Measurements from ENCODE around the gene CTNNB1.

CTNNB1 gene

DNA sequence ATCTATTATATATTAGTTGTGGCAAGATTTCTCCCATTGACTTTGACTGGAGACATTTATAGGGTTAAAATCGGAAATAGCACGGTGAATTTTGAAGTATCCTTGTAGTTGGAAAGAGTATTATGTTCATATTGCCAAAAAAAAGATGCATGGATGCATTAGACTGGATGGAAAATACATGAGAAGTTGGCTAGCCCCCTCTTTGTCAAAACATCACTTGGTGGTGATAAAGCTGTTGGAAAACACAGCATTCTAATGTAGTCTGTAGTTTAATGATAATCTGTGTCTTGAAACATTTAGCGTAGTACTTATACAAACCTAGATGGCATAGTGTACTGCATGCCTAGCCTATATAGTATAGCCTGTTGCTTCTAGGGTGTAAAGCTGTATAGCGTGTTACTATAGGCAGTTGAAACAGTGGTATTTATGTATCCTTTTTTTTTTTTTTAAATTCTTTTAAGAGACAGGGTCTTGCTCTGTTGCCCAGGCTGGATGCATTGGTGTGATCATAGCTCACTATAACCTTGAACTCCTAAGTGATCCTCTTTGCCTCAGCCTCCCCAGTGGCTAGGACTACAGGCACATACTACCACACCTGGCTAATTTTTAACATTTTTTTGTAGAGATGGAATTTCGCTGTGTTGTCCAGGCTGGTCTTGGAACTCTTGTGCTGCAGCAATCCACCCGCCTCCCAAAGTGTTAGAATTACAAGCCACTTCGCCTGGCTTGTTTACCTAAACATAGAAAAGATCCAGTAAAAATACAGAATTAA is 21.8 kb downstream of the CTNNB1 start:
- no peak for DNase-seq

DNA sequence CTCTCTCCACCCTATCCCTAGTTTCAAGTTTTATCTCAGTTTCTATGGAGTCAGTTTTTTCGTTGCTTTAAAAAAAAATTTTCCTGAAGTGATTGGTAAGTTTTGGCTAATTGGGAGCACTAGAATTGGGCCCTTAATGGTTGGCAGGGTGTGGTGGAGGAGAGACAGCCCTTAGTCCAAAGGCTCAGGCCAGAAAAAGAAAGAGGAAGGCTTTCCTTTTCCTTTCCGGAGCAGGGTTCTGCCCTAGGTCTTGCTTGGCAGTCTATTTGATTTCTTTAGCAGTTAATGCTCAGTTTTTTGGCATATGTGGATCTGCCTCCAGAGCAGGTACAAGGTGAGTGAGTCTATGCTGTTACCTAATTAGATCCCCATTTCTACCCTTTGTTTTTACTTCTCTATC is 22.7 kb downstream of the CTNNB1 start:
- no peak for DNase-seq

DNA sequence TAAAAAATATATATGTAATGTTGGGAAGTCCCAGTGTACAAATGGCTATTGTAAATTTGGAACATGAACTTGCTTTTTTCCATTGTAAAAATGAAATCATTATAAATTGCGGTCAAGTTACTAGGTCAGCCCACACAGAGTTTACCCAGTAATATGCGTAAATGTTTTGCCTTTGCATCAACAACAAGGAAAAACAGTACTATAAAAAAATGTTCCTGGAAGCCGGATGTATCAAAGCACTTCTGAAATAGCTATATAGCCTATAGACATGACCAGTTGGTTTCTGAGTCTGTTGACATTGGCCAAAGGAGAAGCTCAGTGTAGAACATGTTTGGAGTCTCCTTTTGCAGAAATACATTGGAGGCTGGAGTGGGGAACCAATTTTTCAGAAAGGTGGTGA is 23.2 kb downstream of the CTNNB1 start:
- no peak for DNase-seq

DNA sequence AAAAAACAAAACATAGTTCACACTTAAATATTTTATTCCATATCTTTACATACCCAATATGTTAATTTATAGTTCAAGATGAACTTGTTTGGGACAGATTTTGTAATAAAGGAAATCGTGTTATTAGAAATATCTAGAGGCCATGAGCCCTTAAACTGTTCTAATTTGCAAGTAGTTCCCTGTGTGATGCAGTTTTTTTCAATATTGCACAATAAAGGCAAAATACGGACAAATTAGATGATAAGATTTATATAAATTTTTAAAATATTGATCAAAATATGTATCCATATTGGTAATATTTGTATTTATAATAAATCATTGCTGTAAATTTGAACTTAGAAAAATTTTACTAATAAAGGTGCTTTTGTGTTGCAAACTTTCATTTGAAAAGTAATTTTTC is 23.8 kb downstream of the CTNNB1 start:
- DNase-seq = no peak

DNA sequence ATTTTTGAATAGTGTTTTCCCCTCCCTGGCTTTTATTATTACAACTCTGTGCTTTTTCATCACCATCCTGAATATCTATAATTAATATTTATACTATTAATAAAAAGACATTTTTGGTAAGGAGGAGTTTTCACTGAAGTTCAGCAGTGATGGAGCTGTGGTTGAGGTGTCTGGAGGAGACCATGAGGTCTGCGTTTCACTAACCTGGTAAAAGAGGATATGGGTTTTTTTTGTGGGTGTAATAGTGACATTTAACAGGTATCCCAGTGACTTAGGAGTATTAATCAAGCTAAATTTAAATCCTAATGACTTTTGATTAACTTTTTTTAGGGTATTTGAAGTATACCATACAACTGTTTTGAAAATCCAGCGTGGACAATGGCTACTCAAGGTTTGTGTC is 24.4 kb downstream of the CTNNB1 start:
- no peak for DNase-seq

DNA sequence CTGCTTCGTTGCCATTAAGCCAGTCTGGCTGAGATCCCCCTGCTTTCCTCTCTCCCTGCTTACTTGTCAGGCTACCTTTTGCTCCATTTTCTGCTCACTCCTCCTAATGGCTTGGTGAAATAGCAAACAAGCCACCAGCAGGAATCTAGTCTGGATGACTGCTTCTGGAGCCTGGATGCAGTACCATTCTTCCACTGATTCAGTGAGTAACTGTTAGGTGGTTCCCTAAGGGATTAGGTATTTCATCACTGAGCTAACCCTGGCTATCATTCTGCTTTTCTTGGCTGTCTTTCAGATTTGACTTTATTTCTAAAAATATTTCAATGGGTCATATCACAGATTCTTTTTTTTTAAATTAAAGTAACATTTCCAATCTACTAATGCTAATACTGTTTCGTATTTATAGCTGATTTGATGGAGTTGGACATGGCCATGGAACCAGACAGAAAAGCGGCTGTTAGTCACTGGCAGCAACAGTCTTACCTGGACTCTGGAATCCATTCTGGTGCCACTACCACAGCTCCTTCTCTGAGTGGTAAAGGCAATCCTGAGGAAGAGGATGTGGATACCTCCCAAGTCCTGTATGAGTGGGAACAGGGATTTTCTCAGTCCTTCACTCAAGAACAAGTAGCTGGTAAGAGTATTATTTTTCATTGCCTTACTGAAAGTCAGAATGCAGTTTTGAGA is 25.0 kb downstream of the CTNNB1 start:
- no peak for DNase-seq

DNA sequence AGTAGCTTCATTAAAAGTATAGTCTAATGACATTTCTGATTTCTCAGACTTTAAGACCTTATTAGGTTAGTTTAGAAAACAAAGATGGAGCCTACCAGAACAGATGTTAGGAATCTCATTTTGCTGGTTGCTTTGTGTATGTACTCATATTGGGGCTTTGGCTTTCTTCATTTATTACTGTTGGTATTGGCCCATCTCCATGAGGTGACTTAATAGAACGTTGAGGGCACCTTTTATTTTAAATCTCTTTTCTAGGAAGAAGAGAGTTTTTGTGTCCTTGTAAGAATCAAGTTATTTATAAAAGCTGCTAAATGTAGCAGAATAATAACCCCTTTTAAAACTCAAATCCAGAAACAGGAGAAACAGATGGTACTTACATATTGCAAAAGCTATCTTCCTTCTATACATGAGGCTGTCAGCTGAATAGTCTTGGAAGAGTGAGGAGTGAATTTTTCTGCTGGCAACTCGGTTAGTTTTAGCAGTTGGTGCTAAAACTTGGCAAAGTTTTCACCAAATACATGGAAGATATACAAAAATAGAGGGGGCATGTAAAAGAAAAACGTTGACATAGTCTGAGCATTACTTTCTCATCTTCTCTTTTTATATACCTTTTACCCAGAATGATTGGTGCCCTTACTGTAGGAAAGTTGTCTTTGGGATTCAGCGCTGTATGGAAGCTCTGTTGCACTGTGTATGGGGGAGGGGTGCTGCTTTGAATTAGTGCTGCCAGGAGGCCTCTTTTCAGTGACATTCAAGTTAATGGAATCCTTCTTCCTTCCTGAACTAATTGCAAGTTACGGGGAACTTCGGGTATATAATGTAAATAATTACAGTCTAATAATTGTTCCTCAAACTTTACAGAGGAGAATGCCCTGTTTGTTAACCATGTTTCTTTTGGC is 35.8 kb downstream of the CTNNB1 start:
- no peak for DNase-seq

DNA sequence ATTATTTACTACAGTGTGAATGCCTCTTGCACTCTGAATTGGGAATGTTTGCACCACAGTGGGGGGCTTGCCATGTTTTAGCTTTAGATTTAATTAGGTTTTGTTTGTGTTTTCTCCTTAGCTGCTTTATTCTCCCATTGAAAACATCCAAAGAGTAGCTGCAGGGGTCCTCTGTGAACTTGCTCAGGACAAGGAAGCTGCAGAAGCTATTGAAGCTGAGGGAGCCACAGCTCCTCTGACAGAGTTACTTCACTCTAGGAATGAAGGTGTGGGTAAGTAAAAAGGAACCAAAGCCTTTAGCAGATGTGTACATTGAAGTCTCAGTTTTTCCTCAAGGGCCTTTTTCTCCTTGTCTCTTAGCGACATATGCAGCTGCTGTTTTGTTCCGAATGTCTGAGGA is 36.9 kb downstream of the CTNNB1 start:
- DNase-seq = no peak

DNA sequence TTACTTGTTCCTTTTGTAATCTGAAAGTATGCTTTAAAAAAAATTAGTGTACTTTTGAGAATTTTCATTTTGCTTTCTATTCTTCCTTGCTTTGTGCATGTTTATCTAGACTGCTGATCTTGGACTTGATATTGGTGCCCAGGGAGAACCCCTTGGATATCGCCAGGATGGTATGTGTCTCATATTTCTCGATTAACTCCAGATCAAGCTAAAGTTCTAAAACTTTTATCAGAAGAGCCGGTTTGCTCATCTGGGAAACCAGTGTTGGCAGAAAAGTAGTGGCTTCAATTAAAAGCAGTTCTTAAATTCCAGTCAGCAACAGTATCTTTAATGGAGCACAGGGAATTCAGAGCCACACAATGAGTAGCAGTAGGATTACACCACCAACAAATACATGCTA is 38.6 kb downstream of the CTNNB1 start:
- no peak for DNase-seq

DNA sequence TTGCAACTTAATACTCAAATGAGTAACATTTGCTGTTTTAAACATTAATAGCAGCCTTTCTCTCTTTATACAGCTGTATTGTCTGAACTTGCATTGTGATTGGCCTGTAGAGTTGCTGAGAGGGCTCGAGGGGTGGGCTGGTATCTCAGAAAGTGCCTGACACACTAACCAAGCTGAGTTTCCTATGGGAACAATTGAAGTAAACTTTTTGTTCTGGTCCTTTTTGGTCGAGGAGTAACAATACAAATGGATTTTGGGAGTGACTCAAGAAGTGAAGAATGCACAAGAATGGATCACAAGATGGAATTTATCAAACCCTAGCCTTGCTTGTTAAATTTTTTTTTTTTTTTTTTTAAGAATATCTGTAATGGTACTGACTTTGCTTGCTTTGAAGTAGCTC is 40.3 kb downstream of the CTNNB1 start:
- DNase-seq = no peak

DNA sequence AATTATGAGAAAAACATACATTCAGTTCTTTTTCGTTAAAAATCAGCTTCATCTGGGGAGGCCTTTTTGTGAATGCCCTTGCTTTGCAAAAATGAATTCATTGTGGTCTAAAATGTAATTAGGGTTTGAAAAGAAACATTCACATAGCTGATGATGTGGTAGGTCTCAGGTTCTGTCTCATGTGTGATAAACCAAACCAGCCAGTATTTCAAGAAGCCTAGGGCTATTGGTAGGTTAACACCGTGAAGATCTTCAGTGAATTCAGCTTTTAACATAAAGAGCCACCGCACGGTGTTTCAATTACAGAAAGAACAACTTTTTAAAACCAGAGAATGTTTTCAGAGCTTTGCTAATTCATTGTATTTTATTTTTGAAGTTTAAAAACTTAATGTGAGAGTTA is 41.9 kb downstream of the CTNNB1 start:
- no peak for DNase-seq

DNA sequence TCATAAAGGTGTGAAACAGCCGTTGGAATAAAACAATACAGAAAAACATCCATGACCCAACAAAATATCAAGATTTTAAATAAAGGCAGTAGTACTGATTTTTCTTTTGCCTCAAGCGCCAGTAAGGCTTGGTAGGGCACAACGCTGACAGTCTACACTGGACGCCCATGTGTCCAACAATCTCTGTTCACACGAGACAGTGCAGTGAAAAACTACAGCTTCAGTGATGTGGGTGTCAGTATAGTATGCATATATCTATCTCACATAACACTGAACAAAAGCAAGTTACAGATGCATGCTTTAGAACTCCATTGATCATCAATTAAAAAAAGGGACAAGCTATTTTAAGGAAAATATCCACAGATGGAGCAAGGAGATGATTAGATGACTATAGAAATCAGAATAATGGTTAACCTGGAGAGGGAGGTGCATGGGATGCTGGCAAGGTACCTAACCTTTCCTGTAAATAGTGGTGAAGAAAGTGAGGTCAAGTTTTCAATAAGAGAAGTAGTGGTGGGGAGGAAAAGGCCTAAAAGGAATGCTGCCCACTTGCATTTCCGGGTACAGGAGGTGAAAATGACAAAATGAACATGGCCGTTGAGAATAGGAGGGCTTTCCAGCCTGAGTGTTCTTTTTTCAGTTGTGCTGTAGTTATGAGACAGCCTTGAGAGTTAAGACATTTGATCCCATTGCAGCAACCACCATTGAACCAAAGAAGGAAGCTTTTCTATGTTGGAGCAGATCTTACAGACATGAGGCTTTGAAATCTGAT is 42.7 kb downstream of the CTNNB1 start:
- no peak for DNase-seq

DNA sequence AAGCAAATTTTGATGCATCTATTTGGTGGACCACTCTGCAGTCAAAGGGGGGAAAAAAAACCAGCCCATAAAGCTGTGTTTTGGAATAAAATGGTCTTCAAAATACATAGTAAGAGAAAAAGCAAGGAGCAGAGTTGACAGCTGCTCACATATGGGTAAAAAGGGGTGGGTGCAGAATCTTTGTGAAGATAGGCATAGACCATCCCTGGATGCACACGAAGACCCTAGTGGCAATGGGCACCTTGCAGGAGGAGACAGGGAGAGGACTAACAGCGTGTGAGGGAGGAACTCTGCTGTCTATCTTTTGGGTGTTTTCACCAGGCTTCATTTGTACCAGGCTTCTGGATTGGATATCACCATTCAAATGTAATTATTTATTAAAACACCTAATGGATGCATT is 43.9 kb downstream of the CTNNB1 start:
- DNase-seq = no peak

DNA sequence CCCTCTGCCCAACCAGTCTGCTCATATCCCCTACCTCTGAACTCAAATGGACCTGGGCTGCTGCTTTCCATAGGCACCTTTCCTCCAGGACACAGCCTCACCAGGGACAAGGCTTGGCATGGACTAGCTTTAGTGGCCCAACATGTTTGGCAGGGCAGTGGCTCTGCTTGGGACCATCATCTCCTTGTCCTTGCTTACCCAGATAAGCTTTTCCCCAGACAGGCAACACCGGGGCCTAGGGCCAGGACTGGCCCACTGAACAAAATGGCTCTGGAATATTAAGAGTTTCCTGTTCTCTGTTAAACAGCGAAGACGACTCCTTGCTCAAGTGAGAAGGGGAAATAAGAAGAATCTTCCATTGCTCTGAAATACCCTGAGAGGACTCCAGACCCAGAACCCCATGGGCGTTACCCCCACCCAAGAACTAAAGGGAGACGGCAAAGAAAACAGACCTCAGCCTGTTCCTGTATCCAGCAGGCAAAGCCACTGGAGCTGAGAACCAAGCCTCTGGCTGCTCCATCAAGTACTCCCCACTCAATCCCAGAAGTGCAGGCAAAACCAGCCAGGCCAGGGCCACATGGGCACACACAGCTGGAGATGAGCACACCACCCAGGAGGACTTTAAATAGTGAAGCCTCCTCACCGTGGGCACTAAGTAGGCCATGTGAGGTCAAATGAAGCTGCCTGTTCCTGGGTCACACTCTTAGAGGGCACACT is 45.5 kb downstream of the CTNNB1 start:
- DNase-seq = no peak

DNA sequence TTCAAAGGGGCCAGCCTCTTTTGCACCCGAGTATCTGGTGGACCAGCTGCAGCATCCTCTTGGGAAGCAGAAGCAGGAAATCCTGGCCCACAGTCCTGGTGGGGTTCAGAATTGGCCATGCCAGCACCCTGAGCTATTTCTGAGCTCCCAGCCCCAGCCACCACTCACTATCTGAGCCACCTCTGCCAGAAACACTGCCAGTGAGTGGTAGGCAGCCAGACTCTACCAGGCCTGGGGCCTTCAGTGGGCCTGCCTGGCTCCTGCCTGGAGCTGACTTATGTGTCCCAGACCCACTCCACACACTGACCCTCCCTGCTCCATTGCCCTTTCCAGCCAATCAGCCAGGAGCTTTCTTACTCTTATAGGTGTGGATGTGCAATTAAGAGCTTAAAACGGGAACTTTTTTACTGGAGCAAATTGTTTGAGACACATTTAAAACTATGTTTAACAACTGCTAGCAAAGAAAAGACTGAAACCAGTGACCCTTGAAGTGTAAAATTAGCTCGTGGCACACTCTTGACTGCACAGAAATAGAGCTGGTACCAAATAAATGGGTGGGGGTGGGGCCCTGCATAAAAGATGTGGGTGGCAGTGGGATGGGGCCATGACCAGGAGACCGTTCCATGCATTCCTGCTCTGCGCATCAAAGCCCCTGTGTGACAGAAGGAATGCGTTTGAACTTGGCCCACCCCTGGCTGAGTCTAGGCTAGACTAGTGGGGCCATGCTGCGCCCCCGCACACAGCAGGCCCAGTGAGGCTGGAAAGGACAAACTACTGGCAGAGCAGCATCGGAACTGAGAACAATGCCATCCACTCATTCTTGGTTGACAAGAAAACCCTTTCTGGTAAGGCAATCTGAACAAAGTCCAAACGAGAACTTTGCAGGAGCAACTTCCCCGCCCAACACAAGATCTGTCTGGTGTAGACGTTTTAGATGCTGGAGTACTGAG is 48.0 kb downstream of the CTNNB1 start:
- no peak for DNase-seq

DNA sequence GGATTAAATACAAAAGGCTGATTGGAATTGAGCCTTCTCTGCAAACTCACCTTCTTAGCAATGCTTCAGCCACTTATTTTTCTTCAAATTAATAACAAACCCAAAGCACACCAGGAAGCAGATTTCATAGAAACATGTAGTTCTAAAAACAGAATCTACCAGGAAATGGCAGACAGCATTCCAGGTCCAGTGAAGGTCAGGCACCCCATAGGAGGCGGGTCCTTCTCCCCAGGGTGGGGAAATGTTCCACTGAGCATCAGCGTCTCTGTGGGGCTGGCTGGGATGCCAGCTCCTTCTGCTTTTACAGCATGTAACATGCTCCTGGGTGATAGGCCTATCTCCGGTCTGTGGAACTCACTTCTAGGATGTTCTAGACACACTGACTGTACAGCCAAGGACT is 49.2 kb downstream of the CTNNB1 start:
- DNase-seq = no peak

DNA sequence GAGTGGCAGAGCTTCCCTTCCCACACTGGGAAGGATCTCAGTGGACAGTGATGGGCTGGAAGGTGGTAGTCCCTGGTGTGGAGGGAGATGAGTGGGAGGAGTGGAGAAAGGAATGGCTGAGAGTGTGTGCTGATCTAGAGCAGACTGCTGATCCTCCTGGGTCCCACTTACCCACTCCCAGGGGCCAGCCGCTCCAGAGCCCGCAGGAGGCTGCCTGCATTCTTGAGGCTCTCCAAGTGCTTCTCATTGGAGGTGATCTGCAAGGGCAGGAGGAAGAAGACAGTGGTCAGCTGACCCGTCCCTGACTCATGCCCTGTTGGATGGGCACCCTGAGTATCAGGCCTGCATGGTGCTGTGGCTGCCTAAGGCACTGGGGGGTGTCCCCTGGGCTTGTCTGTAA is 50.0 kb downstream of the CTNNB1 start:
- no peak for DNase-seq

DNA sequence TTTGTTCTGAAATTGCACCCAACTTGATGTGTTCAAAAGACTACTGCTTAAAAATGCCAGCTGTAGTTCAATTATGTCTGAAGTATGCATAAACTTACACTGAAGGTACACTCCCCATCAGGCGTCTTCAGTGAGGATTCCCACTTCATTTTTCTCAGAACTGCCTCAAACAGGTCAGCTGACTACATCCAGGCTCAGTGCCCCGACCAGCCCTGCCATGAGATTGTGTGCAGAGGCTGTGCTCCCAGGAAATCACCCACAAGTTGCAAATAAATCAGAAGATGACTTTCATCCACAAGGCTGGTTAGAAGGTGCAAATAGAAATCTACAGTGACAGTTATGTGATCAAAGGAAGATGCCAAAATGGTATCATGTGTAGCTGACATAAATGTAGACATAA is 51.5 kb downstream of the CTNNB1 start:
- no peak for DNase-seq

DNA sequence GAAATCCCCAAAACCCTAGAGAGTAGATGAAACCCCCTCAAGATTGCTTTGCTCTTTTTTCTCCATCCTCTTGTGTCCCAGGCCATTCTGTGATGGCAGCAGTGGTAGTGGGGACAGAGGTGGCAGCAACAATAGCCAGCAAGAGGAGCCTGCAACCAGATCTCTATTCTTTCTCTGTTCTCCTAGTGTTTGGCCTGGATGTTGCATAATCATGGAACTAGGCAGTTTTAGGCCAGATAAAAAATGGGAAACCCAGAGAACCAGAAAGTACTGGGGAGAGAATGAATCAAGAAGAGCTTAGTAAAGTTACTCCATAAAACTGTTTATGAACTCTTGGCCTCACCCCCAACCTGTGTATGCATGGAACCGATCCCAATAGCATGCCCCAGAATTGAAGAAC is 52.3 kb downstream of the CTNNB1 start:
- no peak for DNase-seq

DNA sequence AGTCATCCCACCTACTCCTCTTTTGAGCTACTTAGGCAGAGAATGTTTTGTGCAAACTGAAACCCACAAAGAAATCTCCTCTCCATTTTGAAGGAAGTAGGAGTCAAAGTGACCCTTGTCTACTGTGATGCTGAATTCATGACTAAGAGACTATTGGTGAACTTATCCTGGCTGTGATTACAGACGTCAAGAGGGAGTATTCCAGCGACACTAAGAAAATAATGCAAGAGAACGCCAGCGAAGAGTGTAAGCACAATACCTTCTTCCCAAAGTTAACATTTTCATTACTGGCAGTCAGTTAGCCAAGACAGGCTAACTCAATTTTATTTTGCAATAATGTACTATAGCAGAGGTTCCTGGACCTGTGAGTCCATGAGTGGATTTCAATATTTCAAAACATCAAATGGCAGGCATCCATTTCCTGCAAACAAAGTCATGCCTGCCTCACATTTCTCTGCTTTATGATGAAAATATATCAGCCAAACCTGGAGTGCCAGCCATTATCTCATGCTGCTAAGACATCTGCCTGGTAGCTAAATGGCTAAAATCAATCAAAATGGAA is 59.0 kb downstream of the CTNNB1 start:
- no peak for DNase-seq
